NCI-H345 treated with DMSO at 0.1 percent for 48 hours (cell line): ENCODE results near the gene C20orf204.

Experiments used
- DNase-seq: peaks from one replicate; lab custom pipeline; 2025; ENCODE audit not compliant: unreplicated experiment; lab: John Stamatoyannopoulos, UW

C20orf204 gene

GRCh38 chr20:64025826-64026412 lies 10.1 kb upstream of the C20orf204 start:
- no peak for DNase-seq

GRCh38 chr20:64027981-64028685 lies 7.8 kb upstream of the C20orf204 start:
- no peak for DNase-seq

DNA sequence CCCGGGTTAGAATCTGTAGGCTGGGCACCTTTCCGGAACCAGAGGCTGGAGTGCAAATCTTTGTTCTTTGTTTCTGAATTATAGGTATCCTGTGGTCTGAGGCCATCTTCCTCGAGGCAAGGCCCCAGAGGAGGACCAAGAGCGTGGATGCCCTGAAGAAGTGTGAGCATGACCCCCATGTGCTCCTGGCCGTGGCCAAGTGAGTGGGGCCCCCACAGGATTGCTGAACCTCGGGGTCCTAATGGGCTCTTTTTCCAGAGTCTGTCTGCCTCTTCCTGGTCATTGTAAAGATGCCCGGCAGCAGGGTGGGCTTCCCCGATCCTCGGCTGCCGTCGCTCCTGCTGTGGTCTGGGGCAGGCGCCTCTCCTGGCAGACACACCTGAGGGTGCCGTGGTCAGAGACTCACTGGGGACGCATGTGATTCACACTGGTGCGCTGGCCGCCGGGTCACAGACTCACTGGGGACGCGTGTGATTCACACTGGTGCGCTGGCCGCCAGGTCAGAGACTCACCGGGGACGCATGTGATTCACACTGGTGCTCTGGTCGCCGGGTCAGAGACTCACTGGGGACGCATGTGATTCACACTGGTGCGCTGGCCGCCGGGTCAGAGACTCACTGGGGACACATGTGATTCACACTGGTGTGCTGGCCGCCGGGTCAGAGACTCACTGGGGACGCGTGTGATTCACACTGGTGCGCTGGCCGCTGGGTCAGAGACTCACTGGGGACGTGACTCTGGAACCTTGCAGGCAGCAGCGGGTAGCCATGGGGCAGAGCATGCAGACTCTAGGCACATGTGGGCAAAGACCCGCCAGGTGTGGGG lies 6.5 kb upstream of the C20orf204 start:
- no peak for DNase-seq

DNA sequence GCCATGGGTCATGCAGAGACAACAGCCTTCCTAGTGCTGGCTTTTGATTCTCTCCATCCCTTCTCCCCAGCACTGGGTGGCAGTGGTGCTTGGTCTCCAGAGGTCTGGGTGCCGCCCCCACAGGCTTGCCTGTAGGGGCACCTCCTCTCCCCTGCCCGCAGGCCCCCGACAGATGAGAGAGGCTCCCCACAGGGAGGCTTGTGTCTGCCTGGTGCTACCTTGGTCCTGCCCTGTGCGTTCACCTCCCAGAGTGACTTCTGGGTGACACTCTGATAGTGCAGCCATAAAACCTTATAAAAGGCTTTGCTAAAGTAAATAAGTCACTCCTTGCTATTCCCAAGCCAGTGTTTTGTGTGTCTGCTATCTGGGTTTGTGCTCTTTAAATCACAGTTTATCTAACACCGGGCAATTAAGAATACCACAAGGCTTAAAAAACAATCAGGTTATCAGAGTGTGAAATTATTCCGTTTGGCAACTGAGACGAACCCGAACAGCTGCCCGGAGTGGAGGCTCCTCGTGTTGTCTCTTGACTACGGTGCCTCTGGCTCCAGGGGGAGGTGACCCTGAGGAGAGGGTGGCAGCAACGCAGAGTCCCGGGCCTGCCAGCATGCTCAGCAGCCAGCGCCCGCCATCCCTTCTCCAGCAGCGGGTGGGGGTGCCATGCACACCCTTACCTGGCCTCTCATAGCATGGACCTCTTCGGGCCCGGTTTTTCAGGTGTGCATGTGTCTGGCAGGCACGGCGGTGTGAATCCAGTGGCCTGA lies 5.4 kb upstream of the C20orf204 start:
- DNase-seq: no peak

- DNase-seq: no peak
Observed at GRCh38 chr20:64031822-64032314, 4.1 kb upstream of the C20orf204 start.

DNA sequence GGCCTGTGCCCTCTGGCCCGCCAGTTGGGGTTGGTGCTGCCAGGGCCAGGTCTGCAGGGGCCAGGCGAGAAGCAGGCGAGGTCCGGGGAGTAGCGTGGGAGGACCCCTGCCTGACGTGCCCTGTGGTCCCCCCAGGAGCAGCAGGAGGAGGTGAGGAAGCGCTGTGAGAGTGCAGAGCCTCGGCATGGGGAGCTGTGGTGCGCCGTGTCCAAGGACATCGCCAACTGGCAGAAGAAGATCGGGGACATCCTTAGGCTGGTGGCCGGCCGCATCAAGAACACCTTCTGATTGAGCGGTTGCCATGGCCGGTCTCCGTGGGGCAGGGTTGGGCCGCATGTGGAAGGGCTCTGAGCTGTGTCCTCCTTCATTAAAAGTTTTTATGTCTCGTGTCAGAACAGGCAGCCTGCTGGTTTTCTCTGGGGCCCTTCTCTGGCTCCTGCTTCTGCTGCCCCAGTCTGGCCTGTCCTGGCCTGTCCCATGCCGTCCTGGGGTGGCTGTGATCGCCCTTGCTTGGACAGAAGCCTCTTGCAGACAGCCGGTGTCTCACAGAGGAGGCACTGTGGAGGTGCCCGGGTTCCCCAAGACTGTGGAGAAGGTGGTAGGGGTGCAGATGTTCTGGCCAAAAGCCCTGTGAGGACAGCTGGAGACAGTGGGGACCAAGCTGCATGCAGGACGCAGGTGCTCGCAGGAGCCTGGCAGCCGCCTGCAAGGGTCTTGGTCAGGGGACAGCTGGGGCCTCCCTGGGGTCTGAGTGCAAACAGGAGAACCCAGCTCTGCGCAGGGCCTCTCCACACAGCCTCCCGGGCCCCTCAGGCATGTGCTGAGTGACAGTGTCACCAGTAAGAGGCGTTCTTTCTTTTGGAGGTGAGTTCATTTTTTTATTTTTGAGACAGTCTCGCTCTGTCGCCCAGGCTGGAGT lies 3.0 kb upstream of the C20orf204 start:
- no peak for DNase-seq

DNA sequence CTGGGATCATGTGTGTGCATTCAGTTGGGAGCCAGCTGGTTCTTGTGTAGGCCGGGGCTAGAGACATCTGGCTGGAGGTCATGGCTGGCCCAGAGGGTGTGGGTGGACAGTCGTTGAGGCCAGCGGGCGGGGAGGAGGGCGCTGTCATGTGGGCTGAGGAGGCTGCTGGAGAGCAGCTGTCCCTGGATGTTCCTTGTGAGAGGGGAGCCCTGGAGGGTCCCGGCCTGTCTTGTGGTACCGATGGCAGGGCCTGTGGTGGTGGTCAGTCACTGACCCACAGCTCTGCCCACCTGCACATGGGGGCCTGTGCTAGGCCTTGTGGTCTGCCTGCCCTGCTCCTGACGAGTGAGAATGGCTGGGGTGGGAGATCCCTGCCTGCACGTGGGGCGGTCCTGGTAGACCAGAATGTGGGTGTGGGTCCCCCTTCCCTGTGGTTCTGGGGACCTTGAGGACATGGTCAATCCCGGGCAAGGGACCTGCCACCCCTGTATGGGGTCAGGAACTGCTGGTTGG lies 1.9 kb upstream of the C20orf204 start:
- no peak for DNase-seq

- DNase-seq: no peak
Observed at GRCh38 chr20:64035066-64035932, 683 bp upstream of the C20orf204 start.

DNA sequence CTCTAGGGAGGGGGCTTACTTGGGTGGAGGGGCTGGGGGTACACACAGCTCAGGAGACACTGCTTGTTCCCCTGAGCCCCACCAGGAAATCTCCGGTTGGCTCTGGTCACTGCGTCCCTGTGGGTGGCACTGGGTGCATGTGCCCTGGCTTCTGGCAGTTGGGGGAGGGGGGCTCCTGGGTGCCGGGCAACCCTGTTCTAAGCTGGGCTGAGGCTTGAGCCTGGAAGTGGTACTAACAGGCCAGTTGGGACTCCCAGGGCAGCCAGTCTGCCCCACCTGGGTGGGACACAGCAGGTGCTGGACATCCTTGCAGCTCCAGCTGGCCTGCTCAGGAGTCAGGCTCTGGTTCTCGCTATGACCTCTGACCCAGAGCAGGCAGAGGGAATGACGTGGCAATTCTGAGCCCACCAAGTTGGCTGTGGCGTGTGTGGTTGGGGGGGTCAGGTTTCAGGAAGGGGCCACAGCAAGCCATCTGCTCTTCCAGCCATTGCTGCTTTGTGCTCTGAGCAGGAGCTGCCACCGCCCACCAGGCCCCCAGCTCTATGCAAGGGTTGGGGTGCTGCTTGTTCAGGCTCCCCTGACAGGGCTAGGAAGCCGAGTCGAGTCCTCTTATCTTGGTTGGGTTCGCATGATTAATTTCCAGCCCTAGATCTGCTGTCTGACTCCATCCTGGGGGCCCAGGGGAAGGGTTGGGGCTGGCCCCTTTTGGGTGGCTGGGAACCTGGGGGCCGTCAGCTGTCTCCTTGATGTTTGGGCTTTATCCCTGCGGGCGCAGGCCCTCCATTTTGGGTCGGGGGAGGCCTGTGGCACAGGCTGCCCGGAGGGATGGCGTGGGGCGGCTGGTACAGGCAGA lies 590 bp downstream of the C20orf204 start:
- no peak for DNase-seq

- no peak for DNase-seq
Observed at GRCh38 chr20:64037199-64037497, 1.2 kb downstream of the C20orf204 start.

DNA sequence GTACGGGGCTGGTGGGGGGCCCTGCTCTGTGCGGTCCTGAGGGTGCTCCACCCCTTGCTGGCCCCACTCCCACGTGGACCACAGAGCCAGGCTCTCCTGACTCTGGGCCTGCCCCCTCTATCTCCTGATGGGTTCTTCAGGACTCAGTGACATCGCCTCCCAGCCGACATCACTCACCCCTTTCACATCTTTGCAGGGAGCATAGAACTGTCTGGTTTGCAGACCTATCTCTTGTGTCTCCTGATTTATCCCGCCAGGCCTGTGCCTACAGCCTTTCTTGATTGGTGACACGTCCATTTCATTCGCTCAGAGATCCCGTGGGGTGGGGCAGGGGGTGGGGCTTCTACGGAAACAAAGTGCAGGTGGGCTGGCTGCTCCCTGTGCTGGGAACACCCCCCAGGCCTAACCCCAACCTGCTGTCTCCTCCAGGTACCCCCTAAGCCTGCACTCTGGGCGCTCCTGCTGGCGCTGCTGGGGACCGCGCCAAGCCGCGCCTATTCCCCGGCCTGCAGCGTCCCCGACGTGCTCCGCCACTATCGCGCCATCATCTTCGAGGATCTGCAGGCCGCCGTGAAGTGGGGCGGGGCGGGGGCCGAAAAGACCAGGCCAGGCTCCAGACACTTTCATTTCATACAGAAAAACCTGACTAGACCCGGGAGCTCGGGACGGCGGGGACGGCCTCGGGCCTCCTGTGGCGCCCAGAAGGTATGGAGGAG lies 1.7 kb downstream of the C20orf204 start:
- DNase-seq: no peak

- no peak for DNase-seq
Observed at GRCh38 chr20:64038224-64038564, 2.2 kb downstream of the C20orf204 start.

GRCh38 chr20:64038565-64039292 lies 2.7 kb downstream of the C20orf204 start:
- DNase-seq: peak; percentile 47

GRCh38 chr20:64039293-64040160 lies 3.5 kb downstream of the C20orf204 start:
- no peak for DNase-seq

DNA sequence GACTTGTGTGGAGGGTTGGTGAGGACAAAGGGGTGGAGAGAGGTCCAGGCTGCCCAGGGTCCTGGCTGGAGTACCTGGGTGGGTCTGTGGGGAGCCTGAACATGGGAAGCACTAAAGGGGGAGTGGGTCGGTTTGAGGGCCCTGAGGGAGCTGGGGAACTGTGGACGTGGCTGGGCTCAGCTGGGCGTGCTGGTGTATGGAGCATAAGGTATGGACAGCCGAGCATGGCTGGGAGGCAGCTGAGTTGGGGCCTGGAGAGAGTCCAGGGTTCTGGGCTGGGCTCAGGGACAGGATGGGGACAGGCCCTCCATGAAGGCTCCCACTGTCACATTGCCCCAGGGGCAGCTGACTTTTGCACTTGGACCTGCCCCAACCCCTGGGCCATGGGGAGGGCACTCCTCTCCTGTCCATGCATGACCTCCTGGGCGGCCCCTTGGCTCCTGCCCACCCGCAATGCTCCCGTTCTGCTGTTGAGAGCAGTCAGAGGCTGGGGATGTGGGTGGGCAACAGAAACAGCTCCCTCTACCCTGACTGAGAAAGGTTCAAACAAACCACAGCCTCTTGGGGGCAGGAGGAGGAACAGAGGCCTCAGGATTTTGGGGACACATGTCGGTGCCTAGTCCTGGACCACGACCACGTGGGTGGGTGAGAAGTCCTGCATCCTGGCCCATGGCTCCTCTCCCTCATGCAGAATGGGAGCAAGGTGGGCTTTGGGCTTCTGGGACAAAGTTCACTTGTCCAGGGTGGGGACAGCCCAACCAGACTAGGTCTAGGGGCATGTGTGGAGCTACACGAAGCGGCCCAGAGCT lies 4.5 kb downstream of the C20orf204 start:
- DNase-seq: no peak
